Stimulated activated naive CD8-positive, alpha-beta T cell treated with anti-CD3 and anti-CD28 coated beads, Interleukin-15, Interleukin-2, amounts not matched to agents 100 U/mL and 50 U/mL, for 24 hours (primary cell): ENCODE data around the gene RBPJL.
"Not testable (repeated sequence)": the region's sequence is repeated elsewhere in the genome, so short reads cannot be mapped to it uniquely, and the experiment has no call there.

Source experiments
- ATAC-seq: fragments of 150-1000 bp; cut with Tn5 transposase; one replicate; pipeline ENCODE4 v1.10.0; 2021
- DNase-seq: peaks from one replicate; pipeline ENCODE4 v3.0.0; 2021

The RBPJL gene

DNA sequence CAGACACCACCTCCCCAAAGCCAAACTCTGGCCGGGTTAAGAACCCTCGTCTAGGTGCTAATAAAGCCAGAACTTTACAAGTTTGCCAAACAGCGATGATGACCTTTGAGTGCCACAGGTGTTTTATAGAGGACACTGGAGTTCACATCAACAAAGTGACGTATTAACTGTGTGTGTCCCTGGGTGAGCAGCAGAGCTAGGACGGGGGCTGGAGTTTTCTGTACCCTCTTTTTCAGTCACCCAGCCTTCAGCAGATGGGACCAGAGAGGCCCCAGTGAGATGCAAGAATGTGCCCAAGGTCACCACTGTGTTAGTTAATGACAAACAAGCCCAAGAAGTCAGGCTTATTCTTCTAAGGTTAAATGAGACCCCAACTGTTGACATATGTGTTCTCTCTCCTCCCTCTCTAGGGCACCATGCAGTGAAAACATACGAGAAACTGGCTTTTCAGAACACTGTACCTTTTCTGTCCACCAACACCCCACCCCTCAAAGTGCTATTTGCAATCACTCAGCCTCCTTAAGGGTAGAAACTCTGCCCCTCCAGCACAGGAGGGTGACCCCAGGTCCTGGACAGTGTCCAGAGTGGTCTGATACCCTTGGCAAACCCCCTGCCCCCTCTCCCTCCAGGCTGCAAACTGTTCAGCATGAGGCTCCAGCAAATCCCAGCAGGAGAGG, 36.4 kb downstream of the RBPJL start:
- no peak for ATAC-seq
- no peak for DNase-seq

DNA sequence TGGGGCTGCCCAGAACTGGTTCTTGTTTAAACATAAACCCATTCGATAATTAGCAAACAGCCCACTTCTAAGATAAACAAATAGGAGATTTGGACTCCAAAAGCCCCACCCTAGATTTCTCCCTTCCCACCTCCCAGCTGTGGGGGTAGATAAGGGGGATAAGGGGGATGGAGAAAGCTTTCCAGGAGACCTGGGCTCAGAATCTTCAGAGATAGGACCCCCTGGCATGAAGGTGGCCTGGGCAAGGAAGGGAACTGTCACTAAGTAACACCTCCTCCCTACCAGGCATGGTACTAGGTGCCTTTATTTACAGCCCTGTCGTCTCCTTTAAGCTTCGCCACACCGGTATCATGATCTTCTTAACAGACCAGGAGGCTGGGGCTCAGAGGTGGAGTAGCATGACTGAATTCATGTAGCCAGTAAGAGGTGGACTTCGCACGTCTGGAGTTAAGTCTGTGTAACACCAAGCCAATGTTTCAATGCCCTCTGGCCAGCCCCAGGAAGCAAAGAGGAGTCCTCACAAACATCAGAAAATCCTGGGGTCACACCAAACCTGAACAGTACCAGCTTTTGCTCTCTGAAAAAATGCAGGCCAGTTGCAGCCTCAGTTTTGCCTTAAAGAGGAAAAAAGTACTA, 37.0 kb downstream of the RBPJL start:
- no peak for DNase-seq
- no peak for ATAC-seq

DNA sequence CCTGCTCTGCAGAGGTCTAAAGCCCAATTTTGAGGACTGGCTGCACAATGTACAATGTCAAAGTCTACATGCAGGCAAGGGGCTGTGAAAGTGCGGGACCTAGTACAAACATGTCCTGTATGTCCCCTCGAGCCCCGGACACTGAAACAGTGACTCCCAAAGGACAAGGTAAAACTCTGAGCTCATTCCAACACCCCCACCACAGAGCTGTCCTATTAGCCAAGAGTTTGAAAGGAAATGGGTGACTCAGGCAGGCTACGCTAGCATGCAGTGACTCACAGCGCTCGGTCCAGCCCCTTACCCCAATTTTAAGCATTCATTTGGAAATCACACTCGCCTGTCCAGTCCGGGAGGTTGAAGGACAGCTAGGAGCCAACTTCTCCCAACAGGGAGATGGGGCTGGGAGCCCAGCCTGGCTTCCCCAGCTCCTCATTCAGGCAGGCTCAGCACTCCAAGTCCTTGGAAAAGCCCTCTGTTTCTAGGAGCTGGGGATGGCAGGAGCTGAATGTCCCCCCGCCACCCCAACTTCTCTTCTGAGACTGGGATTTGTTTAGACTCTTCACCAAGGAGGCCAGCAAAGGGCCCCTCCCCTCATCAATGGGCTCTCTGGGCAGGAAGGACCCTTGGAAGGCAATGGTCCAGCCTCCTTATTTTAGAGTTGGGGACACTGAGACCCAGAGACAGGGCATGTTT, 37.7 kb downstream of the RBPJL start:
- DNase-seq, result no peak
- no peak for ATAC-seq

DNA sequence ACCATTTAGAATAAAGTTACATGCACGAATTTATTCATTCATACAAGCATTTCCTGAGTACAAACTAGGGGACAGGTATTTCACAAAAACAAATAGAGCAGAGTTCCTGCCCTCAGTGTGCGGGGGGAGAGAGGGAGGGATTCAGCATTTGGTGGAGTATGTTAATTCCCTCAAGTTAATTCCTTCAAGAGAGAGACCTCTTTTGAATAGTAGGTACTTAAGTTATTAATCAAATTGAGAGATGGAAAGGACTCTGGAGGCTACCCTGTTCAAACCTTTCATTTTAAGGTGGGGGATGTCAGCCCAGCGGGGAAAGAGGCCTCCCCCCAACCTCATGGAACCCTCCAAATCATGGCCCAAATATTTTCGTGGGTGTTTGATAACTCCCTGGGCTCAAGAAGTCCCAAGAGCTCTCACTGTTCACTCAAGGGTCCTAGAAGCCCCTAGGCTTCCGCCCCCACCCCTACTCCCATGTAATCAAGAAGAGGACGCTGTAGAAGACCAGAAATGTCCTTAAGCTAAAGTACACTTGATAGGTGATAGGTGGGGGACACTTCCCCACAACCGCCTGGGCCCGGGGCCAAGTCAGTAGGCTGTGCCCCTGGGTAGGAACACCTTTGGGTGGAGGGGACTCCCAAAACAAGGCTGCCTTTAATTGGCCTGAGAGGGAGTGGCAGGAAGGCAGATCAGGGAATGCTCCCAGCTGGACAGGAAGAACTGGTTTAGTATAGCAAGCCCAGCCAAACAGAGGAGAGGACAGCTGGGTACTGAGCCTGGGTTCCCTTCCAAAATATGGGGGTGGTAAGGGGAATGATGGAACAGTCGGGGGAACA, 38.7 kb downstream of the RBPJL start:
- ATAC-seq, result no peak
- DNase-seq, result no peak

DNA sequence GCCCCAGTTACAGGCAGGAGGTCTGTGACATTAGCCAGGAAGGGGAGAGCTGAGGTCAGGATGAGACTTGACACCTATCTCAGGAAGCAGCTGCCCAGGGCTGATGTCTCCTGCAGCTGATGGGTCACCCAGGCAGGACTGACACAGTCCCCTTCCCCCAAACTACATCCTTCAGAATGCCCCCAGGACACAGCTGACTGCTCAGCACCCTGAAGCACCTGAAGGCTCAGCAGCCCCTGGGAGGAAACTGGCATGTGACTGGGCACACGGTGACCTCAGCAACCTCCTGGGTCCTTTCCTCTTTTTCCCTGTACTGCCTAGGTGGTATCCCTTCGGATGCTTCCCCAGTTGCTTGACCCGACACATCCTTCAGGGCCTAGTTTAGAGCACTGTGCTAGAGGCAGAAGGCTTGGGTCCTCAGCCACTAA, 39.7 kb downstream of the RBPJL start:
- DNase-seq (peak; percentile 35), ATAC-seq (peak; percentile 28)

DNA sequence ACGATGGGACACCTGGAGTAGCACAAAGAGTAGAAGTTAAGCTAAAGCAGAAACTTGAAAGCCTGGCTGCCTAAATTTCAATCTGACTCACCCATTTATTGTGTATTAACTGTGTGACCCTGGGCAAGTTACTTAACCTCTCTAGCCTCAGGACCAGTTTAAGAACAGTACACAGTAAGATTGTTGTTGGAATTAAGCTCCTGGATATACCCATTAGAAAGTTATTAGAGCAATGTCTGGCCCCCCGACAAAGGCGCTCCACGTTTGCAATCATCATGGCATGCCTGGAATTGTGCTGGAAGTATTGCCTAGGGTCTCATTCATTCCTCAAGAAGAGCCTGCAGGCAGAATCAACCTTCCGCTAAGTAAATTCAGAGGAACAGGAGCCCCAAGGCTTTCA, 40.2 kb downstream of the RBPJL start:
- ATAC-seq (no peak), DNase-seq (no peak)

DNA sequence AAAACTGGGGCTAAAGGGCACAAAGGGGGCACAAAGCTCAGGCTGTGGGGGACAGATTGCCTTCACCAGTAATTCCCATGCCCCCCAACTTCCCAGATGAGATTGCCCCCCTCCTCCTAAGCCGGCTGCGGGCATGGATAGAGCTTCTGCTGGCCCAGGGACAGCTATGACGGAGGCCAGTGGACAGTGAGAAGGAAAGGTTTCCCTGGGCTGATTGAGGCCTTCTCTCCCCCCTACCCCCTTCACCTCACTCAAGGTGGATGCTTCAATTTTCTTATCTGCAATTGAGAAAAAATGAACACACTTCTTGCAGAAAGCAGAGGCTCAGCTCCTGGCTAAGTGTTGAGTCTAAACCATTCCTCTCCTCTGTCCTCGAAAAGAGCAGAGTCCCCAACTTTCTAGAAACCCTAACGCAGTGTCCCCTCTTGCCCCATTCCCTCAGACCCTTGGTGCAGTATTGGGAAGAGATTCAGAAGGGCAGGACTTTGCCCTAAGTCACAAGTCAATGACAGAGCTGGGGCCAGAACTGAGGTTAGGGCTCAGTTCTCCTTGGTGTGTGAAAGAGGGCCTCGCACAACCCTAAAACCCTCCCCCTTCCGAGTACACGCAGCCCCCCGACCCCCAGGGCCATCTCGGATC, 40.8 kb downstream of the RBPJL start:
- no peak for ATAC-seq
- DNase-seq, result no peak

DNA sequence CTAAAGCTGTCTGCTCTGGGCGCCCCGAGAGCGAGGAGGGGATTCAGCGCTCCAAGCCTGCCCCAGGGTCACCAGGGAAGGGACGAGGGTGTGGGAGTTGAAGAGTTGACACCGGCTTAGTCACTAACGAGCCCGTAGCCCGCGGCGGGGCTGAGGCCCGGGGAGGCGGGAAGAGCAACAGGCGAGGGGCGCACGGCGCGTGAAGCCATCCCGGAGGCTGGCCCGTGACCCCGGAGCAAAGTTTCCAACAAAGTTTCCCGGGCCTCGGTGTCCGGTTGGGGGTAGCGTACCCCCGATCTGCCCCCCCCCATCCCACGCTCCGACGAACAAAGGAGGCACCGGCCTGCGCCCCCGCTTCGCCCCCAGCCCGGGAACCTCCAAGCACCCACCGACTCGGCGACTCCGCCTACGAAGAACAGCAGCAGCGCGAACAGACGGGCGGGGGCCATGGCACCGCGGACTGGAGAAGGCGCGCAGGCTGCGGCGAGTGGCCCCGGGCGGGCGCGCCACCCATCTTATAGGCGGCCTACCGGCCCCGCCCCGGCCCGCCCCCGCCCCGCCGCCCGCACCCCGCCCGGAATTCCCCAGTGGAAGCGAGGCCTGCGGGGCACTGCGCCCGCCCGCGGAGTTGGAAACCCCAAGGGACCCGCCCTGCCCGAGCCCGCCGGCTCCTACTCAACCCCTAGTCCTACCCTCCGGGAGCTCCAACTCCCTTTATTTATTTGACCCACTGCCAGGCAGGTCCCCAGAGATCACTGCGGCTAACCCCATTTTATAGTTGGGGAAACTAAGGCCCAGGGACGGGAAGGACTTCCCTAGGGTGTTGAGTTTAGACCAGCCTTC, 41.5 kb downstream of the RBPJL start, which contains the start of gene SDC4:
Gene SDC4 (minus strand): TSS at position 489 of the 843 bp plus-strand sequence. CDS start 40 bp downstream, at position 449.
- ATAC-seq (peak; percentile 79), DNase-seq (peak; percentile 76)

DNA sequence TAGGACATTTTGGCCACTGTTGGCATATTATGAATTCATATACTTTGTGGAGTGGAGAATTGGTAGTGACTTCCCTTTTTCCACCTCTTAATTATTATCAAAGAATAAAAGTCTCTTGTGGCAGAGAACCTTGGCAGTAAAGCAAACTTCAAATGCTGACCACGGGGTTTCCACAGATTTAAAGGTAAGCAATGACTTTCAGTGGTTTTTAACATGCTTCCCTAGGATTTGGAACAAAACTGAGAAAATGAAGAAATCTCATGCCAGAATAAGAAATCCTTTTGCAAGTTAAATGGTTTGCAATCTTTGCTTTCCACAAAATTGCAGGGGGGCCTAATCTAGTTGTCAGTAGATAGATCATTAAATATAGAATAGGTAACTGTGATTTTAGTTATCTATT, 43.6 kb downstream of the RBPJL start:
- DNase-seq (no peak), ATAC-seq (no peak)

DNA sequence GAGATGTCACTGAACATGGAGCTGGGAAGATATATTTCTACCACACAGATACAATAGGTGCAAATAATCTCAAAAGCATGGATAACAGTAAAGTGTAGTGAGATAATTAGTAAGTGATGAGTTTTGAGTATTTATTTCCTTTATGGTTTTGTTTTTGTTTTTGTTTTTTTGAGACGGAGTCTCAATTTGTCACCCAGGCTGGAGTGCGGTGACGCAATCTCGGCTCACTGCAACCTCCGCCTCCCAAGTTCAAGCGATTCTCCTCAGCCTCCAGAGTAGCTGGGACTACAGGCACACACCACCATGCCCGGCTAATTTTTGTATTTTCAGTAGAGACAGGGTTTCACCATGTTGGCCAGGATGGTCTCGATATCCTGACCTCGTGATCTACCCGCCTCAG, 44.2 kb downstream of the RBPJL start:
- not testable (repeated sequence) for ATAC-seq, DNase-seq

DNA sequence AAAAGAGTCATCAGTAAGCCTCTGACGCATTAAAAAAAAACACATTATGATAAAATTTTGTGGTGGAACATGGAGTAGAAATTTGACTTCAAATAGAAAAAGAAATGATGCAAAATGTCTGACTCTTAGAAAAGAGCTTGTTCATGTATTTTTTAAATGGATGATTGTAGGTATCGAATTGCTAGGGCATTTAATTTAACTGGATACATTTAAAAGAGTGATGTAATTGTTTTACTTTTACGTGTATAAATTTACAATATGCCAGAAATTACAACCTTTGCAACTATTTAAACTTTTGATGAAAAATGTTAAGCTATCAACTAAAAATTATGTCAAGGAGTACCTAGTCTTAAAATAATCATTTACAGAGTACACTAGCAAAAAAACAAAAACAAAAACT, 46.1 kb downstream of the RBPJL start:
- no peak for DNase-seq
- no peak for ATAC-seq

DNA sequence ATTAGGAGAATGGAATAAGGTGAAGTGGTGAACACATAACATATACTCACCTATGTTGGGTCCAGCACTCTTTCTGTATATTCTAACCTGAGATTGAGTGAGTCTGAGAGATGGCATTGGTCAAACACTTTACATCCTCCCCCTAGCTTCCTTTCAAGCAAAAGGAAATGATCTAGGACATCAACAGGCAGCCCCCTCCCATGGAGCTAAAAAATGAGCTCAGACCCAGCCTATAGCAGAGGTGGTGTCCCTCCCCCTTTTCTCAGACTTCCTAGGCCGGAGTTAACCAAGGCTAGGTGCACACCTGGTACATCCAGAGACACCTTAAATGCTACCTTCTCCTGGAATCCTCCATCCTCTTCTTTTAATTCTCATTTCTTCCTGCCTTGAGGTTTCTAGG, 47.1 kb downstream of the RBPJL start:
- ATAC-seq, result no peak
- DNase-seq, result no peak

DNA sequence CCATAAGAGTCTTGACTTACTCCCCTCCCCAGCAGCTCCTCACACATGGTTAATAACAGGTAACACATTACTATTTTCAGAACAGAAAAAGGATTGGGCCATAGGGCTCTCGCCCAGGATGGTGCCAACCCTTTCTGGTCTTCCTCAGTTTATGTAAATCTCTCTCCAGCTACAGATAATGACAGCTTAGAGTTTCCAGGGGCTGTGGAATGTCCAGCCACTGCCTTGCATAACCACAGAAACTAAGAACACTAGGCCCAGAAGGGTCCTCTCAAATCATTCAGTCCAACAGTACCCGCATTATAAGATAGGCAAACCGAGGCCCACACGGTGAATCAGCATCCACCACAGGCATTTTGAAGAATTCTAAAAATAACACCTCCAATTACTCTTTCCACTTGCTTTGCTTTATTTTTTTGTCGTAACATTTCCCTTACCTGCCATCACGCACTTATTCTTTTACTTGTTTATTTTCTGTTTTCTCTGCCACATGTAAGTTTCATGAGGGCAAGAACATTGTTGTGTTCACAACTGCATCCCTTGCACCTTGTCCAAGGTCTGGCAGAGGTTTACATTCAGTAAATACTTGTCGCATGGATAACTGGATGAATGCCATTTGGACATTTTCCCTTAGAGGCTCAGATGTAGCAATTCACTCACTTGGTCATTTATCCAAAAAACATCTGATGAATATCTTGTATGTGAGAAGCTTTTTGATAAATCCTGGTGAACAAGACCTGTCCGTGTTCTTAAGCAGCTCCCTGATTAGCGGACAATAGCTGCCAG, 48.0 kb downstream of the RBPJL start:
- peak; percentile 76 for ATAC-seq

DNA sequence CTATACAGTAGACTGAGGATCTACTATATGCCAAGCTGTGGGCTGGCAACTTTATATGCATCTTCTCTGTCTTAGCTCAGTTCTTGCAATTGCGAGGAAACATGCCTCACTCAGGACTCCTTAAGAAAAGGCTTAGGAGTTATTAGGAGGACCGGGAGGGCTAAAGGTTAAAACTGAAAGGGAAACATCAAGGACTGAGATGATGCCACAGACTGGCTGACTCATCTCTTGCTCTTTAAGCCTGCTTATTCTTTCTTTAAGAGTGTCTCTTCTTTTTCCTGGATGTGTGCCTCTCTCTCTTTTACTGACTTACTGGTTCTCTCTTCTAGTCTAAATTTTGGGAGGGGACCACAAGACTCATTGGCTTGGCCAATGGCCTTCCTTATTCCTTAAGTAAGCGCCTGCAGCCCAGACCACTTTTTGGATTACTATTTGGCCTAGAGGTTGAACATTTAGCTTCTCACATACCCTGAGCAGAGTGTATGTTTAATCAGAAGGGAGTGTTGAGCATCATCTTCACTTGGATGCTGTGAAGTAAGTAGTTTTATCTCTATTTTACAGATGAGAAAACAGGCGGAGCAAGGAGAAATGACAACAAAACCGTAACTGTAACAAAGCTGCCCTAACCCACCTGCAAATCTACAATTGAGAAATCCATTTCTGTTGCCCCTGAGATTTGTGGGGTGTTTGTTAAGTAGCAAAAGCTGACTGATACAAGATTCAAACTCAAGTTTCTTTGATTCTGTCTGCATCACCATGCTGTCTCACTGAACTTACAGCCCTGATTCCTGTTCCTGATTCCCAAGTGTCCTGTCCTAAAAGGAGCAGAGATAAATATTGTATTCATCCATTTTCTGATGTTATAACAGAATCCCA, 48.8 kb downstream of the RBPJL start:
- ATAC-seq (peak; percentile 74), DNase-seq (no peak)

More for the DNA sequence above, 48.0 kb downstream of the RBPJL start:
- DNase-seq, result peak; percentile 43

DNA sequence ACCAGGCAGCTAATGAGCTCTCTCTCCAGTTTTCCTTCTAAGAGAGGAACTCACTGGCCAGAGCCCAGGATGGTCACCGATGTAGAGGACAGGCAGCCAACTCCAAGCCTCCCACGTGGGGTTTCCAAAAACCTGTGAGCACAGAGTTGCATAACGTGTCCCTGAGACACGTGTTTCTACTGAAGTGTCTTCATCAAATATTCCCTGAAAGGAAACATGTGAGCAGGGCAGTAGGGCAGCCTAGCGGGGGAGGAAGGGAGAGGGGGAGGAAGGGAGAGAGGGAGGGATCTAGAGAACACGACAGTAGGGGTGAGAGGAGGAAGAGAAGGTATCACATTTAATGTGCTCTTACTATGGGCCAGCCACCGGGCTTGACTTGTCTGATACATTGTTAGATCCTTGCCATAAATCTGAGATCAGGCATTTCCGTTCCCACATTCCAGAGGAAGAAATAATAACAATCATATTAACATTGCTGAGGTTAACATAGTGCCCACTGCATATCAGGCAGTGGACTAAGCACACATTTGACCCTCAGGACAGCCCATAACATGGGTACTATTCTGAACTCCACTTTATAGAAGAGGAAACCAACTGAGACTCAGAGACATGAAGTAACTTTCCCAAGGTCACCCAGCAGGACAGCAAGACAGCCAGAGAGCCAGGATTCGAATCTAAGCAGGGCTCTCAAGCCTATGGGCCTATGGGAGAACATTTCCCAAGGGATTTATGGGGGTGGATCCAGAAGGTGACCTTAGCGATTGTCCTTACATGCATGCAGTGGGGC, 51.8 kb downstream of the RBPJL start:
- no peak for ATAC-seq

DNA sequence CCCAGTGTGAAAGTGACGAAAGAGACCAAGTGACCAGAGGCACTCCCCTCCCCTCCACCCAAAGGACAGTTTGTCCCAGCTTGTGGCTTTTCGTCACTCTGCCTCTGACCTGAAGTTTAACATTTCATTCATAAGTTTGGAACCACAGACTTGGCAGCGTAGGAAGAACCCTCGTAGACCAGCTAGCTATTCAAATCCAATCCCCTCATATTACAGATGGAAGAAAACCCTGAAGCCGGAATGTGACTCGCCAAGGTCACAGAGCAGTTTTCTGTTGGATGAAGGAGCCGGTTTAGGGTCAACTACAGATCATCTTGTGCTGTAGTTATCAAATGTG, 52.4 kb downstream of the RBPJL start:
- DNase-seq (no peak), ATAC-seq (no peak)

More for the DNA sequence above, 51.8 kb downstream of the RBPJL start:
- DNase-seq, result no peak

DNA sequence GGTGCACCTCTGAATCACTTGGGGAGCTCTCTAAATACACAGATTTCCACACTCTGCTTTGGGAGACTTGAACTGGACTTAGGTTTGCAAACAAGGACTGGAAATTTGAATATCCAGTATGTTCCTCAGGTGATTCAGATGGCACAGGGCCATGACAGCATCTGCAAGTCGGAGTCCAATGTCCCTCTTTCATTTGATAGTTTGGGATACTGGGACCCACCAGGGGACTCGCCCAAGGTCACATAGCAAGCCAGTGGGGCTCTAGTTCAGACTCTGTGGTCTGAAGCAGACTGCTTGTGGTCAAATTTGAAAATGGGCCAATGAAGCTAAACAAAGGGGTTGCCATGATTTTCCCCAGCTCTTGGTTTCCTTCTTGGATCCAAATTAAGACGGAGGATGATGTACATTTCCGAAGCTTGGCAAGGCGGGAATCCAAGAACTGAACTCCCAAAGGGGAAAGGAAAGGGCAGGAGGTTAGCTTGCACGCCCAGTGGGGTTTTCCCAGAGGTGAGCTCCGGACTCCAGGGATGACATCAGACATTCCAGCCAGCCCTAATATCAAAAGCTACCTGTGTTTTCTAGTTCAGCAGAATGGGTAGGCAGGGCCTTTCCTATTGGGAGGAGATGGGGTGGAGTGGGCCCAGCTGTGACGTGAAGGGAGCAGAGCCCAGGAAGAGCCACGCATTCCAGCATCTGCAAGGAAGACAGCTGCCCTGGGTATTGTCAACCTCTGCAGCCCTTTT, 52.9 kb downstream of the RBPJL start:
- DNase-seq, result no peak

DNA sequence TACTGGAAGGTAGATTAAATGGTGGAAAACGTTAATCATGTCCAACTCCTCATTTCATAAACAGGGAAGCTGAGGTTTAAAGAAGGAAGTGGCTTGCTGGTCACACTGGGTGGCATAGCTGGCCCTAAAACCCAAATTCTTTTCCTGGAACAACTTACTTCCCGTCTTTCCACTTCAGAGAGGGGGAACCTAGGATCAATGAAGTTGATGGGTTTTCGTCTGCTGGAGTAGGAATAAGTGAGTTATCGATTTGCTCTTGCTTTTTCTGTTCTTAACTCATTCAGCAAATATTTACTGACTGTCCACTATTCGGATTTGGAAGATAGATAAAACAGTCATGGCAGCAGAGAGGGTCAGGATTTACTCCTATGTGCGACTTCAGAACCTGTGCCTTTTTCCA, 55.2 kb downstream of the RBPJL start:
- ATAC-seq (no peak), DNase-seq (no peak)

More for the DNA sequence above, 52.9 kb downstream of the RBPJL start:
- no peak for ATAC-seq
